Measurements from ENCODE around the gene RAPGEF1.
"Not testable (repeated sequence)": the region's sequence is repeated elsewhere in the genome, so short reads cannot be mapped to it uniquely, and the experiment has no call there.

RAPGEF1 gene

GRCh38 chr9:131674425-131675421, 65.2 kb downstream of the RAPGEF1 start:
- FAIRE-seq, result no peak
- DNase-seq (ENCODE audit: insufficient read length, low spot score), result no peak

GRCh38 chr9:131673531-131673930, 66.3 kb downstream of the RAPGEF1 start:
- FAIRE-seq, result no peak

DNA sequence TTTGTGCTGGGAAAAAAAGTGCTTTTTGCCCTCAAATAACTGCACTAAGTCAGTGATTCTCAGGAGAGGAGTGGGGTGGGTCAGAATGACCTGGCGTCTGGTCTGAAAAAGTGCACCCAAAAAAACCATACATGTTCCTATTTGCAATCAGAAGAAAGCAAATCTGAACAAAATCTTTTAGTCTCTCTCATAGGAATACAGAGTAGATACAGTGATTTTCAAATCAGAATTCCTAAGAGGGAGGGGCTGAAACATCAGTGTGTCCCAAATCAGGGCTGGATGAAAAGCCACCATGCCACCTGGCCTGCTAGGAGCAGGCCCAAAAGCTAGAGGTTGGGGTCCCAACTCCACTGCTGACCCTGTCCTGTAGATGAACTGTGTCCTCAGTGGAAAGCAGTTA, 66.8 kb downstream of the RAPGEF1 start:
- DNase-seq (ENCODE audit: insufficient read length, low spot score), result no peak
- FAIRE-seq, result no peak

More at GRCh38 chr9:131673531-131673930, 66.3 kb downstream of the RAPGEF1 start:
- DNase-seq (ENCODE audit: insufficient read length, low spot score), result no peak

GRCh38 chr9:131672451-131672850, 67.4 kb downstream of the RAPGEF1 start:
- DNase-seq (ENCODE audit: insufficient read length, low spot score), result no peak
- FAIRE-seq, result no peak

GRCh38 chr9:131671133-131671520, 68.7 kb downstream of the RAPGEF1 start:
- DNase-seq (ENCODE audit: insufficient read length, low spot score), result no peak
- no peak for FAIRE-seq

- DNase-seq (ENCODE audit: insufficient read length, low spot score) (no peak), FAIRE-seq (no peak)
Observed at GRCh38 chr9:131670247-131671132, 69.4 kb downstream of the RAPGEF1 start.

DNA sequence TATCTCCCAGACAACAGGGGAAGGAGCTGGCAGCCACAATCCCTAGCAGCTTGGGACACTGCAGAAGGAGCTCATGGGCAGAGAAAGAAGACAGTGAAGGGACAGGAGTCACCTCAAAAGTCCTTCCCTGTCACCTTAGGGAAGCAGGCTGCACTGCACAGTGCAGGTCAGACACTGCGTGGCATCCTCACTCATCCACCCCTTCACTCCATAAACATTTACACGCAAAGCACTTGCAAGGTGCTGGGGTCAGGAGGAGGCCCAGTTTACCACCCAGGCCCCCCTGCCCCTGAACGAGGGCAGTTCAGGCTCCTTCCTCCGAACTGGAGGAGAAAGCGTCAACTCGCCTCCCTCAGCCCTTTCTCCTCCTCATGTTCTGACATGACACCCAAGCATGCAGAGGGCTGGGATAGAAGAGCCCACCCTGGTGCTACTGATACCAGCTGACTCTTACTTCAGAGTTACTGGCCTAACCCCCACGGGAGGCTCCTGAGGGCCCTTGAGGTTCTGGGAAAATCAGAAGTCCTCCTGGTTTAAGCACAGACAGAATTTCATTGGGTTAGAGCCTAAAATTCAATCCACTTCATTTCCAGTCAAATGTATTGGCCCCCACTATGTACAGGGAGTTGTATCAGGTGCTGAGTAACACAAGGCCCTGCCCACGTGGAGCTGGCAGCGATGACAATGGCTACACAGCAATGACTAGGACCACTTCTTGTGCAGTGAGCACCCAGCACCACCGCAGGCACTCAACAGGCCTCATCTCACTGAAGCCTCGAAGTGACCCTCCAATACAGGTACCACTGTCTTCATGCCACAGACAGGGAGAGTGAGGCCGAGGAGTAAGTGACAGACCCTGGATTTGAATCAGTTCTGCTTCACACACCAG, 70.4 kb downstream of the RAPGEF1 start:
- no peak for FAIRE-seq
- DNase-seq (ENCODE audit: insufficient read length, low spot score), result no peak

DNA sequence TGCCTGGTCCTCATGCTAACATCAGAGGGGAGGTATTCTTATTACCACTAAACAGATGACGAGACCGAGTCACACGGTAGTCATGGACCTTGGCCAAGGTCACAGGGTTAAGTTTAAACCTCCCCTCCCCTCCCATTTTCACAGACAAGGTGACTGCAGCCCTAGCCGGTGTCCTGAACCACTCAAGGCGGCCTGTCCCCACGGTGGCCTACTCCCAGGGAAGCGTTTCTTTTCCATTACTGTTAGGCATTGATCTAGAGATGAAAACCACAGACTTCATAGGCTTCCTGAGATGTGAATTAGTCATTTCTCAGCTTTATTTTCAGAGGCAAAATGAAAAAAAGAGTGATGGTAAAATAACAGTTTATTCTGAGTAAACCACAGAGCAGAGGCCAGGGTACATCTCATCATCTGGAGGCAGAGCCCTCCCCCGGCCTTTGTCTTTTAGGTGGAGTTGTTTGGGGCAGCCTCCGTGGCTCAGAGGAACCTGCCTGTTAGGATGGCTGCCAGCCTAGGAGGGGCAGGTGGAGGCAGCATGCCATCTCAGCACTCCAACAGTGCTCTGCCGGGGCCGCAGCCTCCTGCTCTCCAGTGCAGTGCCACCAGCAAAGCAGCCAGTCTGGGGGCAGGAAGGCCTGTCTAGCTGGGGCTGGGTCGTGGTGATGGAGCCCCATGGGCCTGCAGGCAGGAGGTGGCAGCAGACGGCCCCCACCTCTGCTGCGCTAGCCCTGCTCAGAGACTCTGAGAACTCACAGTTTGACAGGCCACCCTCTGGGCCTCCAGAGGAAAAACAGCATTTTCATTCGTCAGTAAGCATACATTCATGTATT, 71.2 kb downstream of the RAPGEF1 start:
- peak; percentile 89 for FAIRE-seq
- DNase-seq (ENCODE audit: insufficient read length, low spot score), result no peak

GRCh38 chr9:131668057-131668438, 71.8 kb downstream of the RAPGEF1 start:
- DNase-seq (ENCODE audit: insufficient read length, low spot score) (no peak), FAIRE-seq (peak; percentile 8)

DNA sequence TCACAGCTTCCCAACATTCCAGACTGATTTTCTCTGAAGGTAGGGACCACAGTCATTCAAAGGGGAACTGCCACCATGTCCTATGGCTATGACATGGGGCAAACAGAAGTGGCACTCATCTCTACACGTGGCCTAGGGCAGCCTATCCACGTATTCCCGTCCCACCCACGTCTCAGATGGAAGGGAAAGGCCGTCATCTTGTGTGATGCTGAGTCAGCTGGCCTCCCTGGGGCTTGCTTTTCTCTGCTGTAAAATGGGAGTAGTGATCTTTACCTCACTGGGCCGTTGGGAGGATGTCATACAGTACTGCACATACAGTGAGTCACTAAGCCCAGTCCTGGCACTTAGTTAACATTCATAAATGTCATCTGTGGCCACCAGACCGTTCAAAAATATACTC, 72.3 kb downstream of the RAPGEF1 start:
- DNase-seq (ENCODE audit: insufficient read length, low spot score) (no peak), FAIRE-seq (peak; percentile 55)

DNA sequence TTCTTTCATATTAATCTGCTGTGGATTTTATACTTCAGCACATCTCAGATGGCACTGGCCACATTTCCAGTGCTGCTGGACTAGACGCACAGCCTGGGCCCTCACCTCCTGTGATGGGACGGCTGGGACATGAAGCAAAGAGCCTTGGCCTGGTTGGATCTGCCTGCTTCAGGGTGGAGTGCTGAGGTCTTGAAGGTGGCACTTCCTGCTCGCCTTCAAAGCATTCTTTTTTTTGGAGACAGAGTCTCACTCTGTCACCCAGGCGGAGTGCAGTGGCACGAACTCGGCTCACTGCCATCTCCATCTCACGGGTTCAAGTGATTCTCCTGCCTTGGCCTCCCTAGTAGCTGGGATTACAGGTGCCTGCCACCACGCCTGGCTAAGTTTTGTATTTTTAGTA, 73.1 kb downstream of the RAPGEF1 start:
- DNase-seq (ENCODE audit: insufficient read length, low spot score) (no peak), FAIRE-seq (no peak)

DNA sequence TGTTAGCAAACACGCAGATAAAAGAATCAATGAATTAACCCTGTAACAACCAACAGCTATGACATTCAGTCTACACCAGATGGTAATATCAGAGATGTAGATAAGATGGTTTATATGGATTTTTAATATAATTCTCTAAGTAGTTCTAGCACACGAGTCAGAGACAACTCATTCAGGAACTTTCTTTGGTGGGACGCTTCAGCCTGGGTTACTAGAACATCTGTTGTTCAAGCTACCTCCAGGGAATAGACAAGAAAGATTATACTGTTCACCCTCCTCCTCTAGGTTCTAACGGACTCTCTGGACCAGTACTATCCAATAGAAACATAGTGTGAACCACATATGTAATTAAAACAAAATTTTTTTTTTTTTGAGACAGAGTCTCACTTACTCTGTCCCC, 73.8 kb downstream of the RAPGEF1 start:
- FAIRE-seq, result no peak
- DNase-seq (ENCODE audit: insufficient read length, low spot score), result no peak

- no peak for FAIRE-seq
Observed at GRCh38 chr9:131663288-131663687, 76.6 kb downstream of the RAPGEF1 start.

GRCh38 chr9:131662289-131662621, 77.6 kb downstream of the RAPGEF1 start:
- not testable (repeated sequence) for FAIRE-seq; DNase-seq (ENCODE audit: insufficient read length, low spot score)

More at GRCh38 chr9:131663288-131663687, 76.6 kb downstream of the RAPGEF1 start:
- DNase-seq (ENCODE audit: insufficient read length, low spot score), result no peak

DNA sequence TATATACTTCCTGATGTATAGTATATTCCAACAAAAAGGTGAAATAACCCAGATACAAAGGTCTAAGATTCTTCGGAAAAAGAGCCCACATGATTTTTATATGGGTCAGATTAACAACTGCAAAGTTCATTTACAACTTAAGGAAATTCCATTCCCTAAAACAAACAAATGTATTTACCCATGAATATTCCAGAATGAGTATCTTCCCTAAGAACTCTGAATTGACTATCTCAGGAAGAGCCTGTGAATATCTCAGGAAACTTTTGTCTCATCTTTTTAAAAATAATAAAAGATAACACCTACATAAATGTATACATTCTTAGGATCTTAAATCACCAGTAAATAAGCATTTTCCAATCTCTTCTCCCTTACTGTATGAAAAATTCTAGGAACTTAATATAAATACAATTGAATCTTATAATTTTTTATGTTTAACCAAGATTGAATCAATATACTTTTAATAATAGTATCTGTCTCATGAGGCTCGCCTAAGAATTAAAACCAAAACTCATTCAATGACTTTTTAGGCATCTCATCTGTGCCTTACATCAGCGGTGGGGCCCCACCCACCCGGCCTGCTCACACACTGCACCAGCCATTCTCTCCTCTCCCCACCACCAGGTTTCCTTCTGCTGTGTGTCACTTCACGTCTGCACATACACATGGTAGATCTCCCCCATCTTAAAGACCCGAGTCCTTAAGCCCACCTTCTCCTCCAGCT, 78.1 kb downstream of the RAPGEF1 start:
- no peak for DNase-seq (ENCODE audit: insufficient read length, low spot score)
- no peak for FAIRE-seq

DNA sequence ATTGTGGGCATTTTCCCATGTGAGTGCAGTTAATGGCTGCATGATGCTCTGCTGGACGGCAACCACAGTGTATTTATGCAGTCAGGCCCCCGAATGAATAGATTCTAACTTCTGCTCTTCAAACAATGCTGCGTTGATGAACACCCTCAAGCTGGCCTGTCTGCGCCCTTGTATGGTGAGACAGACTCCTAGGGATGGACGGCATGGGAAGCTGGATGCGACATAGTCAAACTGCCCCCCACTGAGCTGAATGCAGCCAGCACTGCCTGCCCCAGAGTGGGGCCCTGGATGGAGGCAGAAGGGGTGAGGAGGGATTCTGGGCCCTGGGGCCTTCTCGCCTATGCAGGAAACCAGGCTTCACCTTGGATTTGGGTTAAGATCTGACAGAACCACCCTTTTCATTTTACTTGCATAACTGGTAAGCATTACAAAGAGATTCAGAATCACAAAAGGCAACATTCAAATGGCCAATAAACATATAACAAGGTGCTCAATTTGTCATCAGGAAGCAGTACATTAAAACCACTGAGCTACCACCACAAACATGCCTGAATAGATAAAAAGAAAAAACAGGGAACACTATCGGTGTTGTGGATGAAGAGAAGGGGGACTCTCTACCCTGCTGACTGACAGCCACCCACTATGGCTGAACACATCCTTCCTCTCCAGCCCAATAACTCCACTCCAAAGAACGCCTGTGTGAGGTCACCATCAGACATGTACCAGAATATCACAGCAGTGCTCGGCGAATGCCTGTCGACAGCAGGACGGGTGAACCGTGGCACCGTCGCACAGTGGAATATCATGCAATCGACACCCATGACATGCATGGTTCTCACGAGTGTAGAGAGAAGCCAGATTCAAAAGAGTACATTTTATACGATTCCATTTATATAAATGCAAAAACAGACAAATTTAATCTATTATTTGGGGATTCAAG, 79.1 kb downstream of the RAPGEF1 start:
- FAIRE-seq (peak; percentile 21), DNase-seq (ENCODE audit: insufficient read length, low spot score) (no peak)

- peak; percentile 67 for FAIRE-seq
Observed at GRCh38 chr9:131658377-131659129, 81.3 kb downstream of the RAPGEF1 start.

More at GRCh38 chr9:131658377-131659129, 81.3 kb downstream of the RAPGEF1 start:
- no peak for DNase-seq (ENCODE audit: insufficient read length, low spot score)

Data from GM19239 (cell line).